H1 (cell line): Measurements from ENCODE around the gene ARPC2. TPM values are rescaled to one million over a fixed set of nuclear protein-coding genes. Genes with fewer than 3 reads are reported as not detected.

Experiments
- CBX8 ChIP-seq: fragments of 300-800, 300-1000 bp; sonication (generic); IDR thresholded peaks from 2 replicates; pipeline ENCODE4 v1.7.1; 2016; ENCODE audit warnings: low read depth, low read length, borderline replicate concordance
- CEBPB ChIP-seq: IDR thresholded peaks from 2 replicates; pipeline ENCODE4 v1.6.1; 2012; ENCODE audit warnings: low read depth, low read length
- EP300 ChIP-seq, 2 experiments: IDR thresholded peaks; 1 replicate in 1 of 2; 2 replicates in 1 of 2; pipeline ENCODE4 v1.6.1; 2011 to 2012; ENCODE audit warnings: low read depth in 2 of 2, low read length in 2 of 2, mild to moderate bottlenecking in 2 of 2, borderline replicate concordance in 1 of 2, inconsistent platforms in 1 of 2, moderate library complexity in 1 of 2
- SIRT6 ChIP-seq: IDR thresholded peaks from one replicate; pipeline ENCODE4 v1.7.1; 2012; ENCODE audit warnings: low read length, inconsistent platforms
- polyA plus RNA-seq, 7 experiments: library from polyadenylated mRNA; depleted of rRNA in 3 of 7; stranded (reverse) in 5 of 7; unstranded in 2 of 7; fragments of >200 nt in 5 of 7; fragments of 200-250 nt in 2 of 7; gene quantifications; 1 replicate in 5 of 7; 2 replicates in 1 of 7; 4 replicates in 1 of 7; pipeline versions ENCODE4 v1.2.1 to v1.2.3, GENCODE V29; 2011 to 2013; ENCODE audit warnings: missing spikeins in 2 of 7, mixed read lengths in 2 of 7
- total RNA-seq: library from RNA; stranded (reverse); fragmentation: NEBNext Ultra II Directional; extraction: Animal tissue kit (Norgen Biotek cat#: 25700); gene quantifications from 2 replicates; pipeline ENCODE4 v1.2.1, GENCODE V29; 2021

ARPC2 gene
- total and polyA plus RNA-seq, 2 of the 8 experiments (the other 6 are each of a cell fraction or from before 2014, with no cell fraction given) = 174 to 195 TPM

DNA sequence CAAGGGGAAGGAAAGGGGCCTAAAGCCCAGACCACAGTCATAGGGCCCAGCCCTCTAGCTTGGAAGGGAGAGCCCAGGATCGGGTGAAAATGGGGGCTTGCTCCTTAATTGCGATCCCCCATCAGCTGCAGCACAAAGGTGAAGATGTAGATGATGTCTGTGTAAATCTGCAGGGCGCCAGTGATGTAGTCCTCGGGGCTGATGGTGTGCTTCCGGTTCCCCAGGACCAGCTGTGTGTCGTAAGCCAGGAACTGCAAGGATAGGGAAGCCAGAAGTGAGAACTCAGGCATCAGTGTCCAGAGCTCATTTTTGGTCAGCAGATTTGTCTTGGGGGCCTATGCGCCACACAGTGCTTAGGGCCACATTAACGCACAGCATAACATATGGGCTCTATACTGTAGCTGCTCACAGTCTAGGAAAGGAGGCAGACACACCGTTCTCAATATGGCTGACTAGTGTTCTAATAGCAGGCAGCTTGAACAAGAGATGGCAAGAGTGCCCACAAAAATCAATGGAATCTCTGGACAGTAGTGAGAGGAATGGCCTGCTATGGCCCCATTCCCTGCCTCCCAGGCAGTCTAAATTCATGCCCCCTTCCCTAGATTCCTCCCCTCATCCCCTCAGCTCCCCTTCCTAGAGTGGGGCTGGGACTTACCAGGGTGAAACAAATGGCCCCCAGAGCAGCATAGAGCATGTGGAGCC lies 58.5 kb downstream of the ARPC2 start (continued):
- TF ChIP-seq EP300 (IDR thresholded peaks at IDR 0.05; ENCODE audit: borderline replicate concordance in 1 of 2, low read depth in 2 of 2, low read length in 2 of 2) = no peak
- TF ChIP-seq SIRT6 = no peak
- TF ChIP-seq CEBPB = no peak
- no peak for TF ChIP-seq CBX8
